Activated CD8-positive, alpha-beta T cell treated with anti-CD3 and anti-CD28 coated beads for 36 hours (primary cell): ENCODE measurements around the gene USP22. TPM values are rescaled to one million over a fixed set of nuclear protein-coding genes. Genes with fewer than 3 reads are reported as not detected.

Experiments used
- ATAC-seq: fragments of 200-7000 bp; cut with Tn5 transposase; one replicate; pipeline ENCODE4 v1.10.0; 2021; ENCODE audit warnings: mild to moderate bottlenecking, moderate library complexity
- CTCF ChIA-PET: fragments of 350-600 bp; sonication (Branson Sonifier 250); formaldehyde crosslinking; loops from one replicate; lab custom pipeline; 2021; ENCODE audit warnings: antibody characterized with exemption; lab: Charles Lee
- POLR2A ChIA-PET: fragments of 350-600 bp; sonication (Branson Sonifier 250); formaldehyde crosslinking; loops from one replicate; lab custom pipeline; 2021; ENCODE audit warnings: antibody characterized with exemption; lab: Charles Lee
- DNase-seq: peaks from one replicate; pipeline ENCODE4 v3.0.0-alpha.2; 2020
- H3K27ac Mint-ChIP-seq: one replicate; pipeline ENCODE4 v1.8.0; 2021; ENCODE audit warnings: mild to moderate bottlenecking, mixed read lengths
- H3K27me3 Mint-ChIP-seq: one replicate; pipeline ENCODE4 v1.8.0; 2021; ENCODE audit warnings: mixed read lengths
- H3K36me3 Mint-ChIP-seq: one replicate; pipeline ENCODE4 v1.8.0; 2021; ENCODE audit warnings: low read depth, mixed read lengths
- H3K4me1 Mint-ChIP-seq: one replicate; pipeline ENCODE4 v1.8.0; 2021; ENCODE audit warnings: low read depth, mixed read lengths
- H3K4me3 Mint-ChIP-seq: one replicate; pipeline ENCODE4 v1.8.0; 2021; ENCODE audit warnings: mild to moderate bottlenecking, moderate library complexity, mixed read lengths
- H3K9me3 Mint-ChIP-seq: one replicate; pipeline ENCODE4 v1.8.0; 2021; ENCODE audit warnings: mixed read lengths
- CTCF ChIP-seq: fragments of 200-600 bp; IDR thresholded peaks from one replicate; pipeline ENCODE4 v1.8.0; 2022; ENCODE audit warnings: antibody characterized with exemption, mild to moderate bottlenecking
- intact Hi-C: fragments of 100-400 bp; cut with micrococcal nuclease; formaldehyde crosslinking; loops from one replicate; pipeline ENCODE4 v1.10.0; 2022
- total RNA-seq, 2 experiments: library from RNA; stranded (reverse); gene quantifications; one replicate each; pipeline ENCODE4 v1.2.3, GENCODE V29; 2021

USP22 gene
- total RNA-seq, 2 experiments from 2014 or later, result 149 to 153 TPM

- H3K27ac Mint-ChIP-seq, result no peak overlapping the region
- H3K27me3 Mint-ChIP-seq, result no peaks in the 10 kb centered on the region
- ChIA-PET POLR2A (interaction anchor here (1.1 to 1.2 kb wide), 2 partner anchors 9 to 16 kb away, joined by 3 read pairs; no protein-coding TSS in a partner anchor), CTCF (interaction anchor here (1.1 to 1.4 kb wide), 2 partner anchors 13 to 122 kb away, joined by 3 read pairs; no protein-coding TSS in a partner anchor)
- peaks cover 28% of the 10 kb centered on the region for H3K4me1 Mint-ChIP-seq
- TF ChIP-seq CTCF, result no peak
- ATAC-seq (no peak), DNase-seq (no peak)
- intact Hi-C loops, result no loop called here
- H3K36me3 Mint-ChIP-seq, result peaks cover 74% of the 10 kb centered on the region
- no peak overlapping the region for H3K4me3 Mint-ChIP-seq
- no peaks in the 10 kb centered on the region for H3K9me3 Mint-ChIP-seq
Observed at GRCh38 chr17:21005367-21005766, 37.4 kb downstream of the USP22 start.

GRCh38 chr17:21004016-21004930 is 38.5 kb downstream of the USP22 start:
- ChIA-PET POLR2A (interaction anchor here (1.1 to 1.2 kb wide), 2 partner anchors 10 to 17 kb away, joined by 3 read pairs; no protein-coding TSS in a partner anchor), CTCF (interaction anchor here (1.4 kb wide), 1 partner anchor 12 kb away, joined by 3 read pairs; no protein-coding TSS in a partner anchor)
- no peak for TF ChIP-seq CTCF
- peak overlapping the region; percentile 25 for H3K27ac Mint-ChIP-seq
- ATAC-seq, result no peak
- no peaks in the 10 kb centered on the region for H3K27me3 Mint-ChIP-seq
- no peaks in the 10 kb centered on the region for H3K9me3 Mint-ChIP-seq
- H3K4me1 Mint-ChIP-seq, result peaks cover 39% of the 10 kb centered on the region
- H3K4me3 Mint-ChIP-seq, result no peak overlapping the region
- peaks cover 77% of the 10 kb centered on the region for H3K36me3 Mint-ChIP-seq
- DNase-seq, result no peak
- intact Hi-C loops, result no loop called here

- peaks cover 48% of the 10 kb centered on the region for H3K4me1 Mint-ChIP-seq
- ChIA-PET CTCF (no interaction called here), POLR2A (no interaction called here)
- no peak for ATAC-seq
- no peaks in the 10 kb centered on the region for H3K27me3 Mint-ChIP-seq
- no peak overlapping the region for H3K4me3 Mint-ChIP-seq
- TF ChIP-seq CTCF, result no peak
- peaks cover 67% of the 10 kb centered on the region for H3K36me3 Mint-ChIP-seq
- no peak overlapping the region for H3K27ac Mint-ChIP-seq
- no peak for DNase-seq
- H3K9me3 Mint-ChIP-seq, result no peaks in the 10 kb centered on the region
- intact Hi-C loops, result no loop called here
Observed at GRCh38 chr17:21003007-21003621, 39.7 kb downstream of the USP22 start.

GRCh38 chr17:21002309-21003006 is 40.4 kb downstream of the USP22 start:
- DNase-seq (no peak), ATAC-seq (no peak)
- Mint-ChIP-seq H3K4me3 (no peak overlapping the region), H3K36me3 (peaks cover 62% of the 10 kb centered on the region), H3K4me1 (peaks cover 48% of the 10 kb centered on the region), H3K27me3 (no peaks in the 10 kb centered on the region), H3K9me3 (no peaks in the 10 kb centered on the region), H3K27ac (no peak overlapping the region)
- intact Hi-C loops, result no loop called here
- CTCF ChIA-PET, result interaction anchor here (1.5 kb wide), 1 partner anchor 9 kb away, joined by 5 read pairs; no protein-coding TSS in a partner anchor
- POLR2A ChIA-PET, result interaction anchor here (1.4 kb wide), 1 partner anchor 9 kb away, joined by 3 read pairs; no protein-coding TSS in a partner anchor
- TF ChIP-seq CTCF, result no peak
